ENCODE results near the gene TXNDC15. TPM values are rescaled to one million over a fixed set of nuclear protein-coding genes. Genes with fewer than 3 reads are reported as not detected.
A peak's percentile ranks its signal among the peaks of the same experiment; 100 is the strongest.

Gene TXNDC15
- polyA plus RNA-seq, 3 donors from 2014 or later = 12.9 to 25.3 (median 14.4) TPM

GRCh38 chr5:134913795-134914194 is 39.6 kb downstream of the TXNDC15 start:
- Mint-ChIP-seq H3K9me3 (no peaks in the 10 kb centered on the region), H3K27ac (no peak overlapping the region), H3K4me3 (no peak overlapping the region), H3K36me3 (peaks cover 8 to 14% (median 10%) of the 10 kb centered on the region in 3 donors), H3K4me1 (no peaks in the 10 kb centered on the region), H3K27me3 (ENCODE audit: low read depth in 3 of 3) (no peaks in the 10 kb centered on the region)
- no peak for DNase-seq

GRCh38 chr5:134917070-134917815 is 43.1 kb downstream of the TXNDC15 start:
- Mint-ChIP-seq H3K4me1 (peaks cover 0 to 6% of the 10 kb centered on the region in 2 donors), H3K4me3 (no peak overlapping the region), H3K27ac (no peak overlapping the region), H3K36me3 (peaks cover 6 to 13% (median 9%) of the 10 kb centered on the region in 3 donors), H3K9me3 (no peaks in the 10 kb centered on the region), H3K27me3 (ENCODE audit: low read depth in 3 of 3) (no peaks in the 10 kb centered on the region)
- DNase-seq = no peak

GRCh38 chr5:134918861-134919260 is 44.7 kb downstream of the TXNDC15 start:
- H3K27ac Mint-ChIP-seq = peak overlapping the region in 1 of 6 donors; percentile 39
- DNase-seq = no peak
- no peak overlapping the region for H3K4me3 Mint-ChIP-seq
- H3K36me3 Mint-ChIP-seq = peaks cover 9 to 13% (median 11%) of the 10 kb centered on the region in 3 donors
- no peaks in the 10 kb centered on the region for H3K9me3 Mint-ChIP-seq
- peaks cover 0 to 6% of the 10 kb centered on the region in 2 donors for H3K4me1 Mint-ChIP-seq
- H3K27me3 Mint-ChIP-seq (ENCODE audit: low read depth in 3 of 3) = no peaks in the 10 kb centered on the region

- H3K4me1 Mint-ChIP-seq = peaks cover 0 to 6% of the 10 kb centered on the region in 2 donors
- H3K9me3 Mint-ChIP-seq = no peaks in the 10 kb centered on the region
- H3K27ac Mint-ChIP-seq = peak overlapping the region in 2 of 6 donors; percentile 16 to 17
- H3K4me3 Mint-ChIP-seq = no peak overlapping the region
- peaks cover 8 to 13% (median 9%) of the 10 kb centered on the region in 3 donors for H3K36me3 Mint-ChIP-seq
- no peak for DNase-seq
- H3K27me3 Mint-ChIP-seq (ENCODE audit: low read depth in 3 of 3) = no peaks in the 10 kb centered on the region
Measured at GRCh38 chr5:134920848-134921575, 46.8 kb downstream of the TXNDC15 start.

- H3K9me3 Mint-ChIP-seq = no peaks in the 10 kb centered on the region
- no peak overlapping the region for H3K27ac Mint-ChIP-seq
- peaks cover 0 to 8% (median 8%) of the 10 kb centered on the region in 3 donors for H3K36me3 Mint-ChIP-seq
- H3K27me3 Mint-ChIP-seq (ENCODE audit: low read depth in 3 of 3) = no peaks in the 10 kb centered on the region
- no peak overlapping the region for H3K4me3 Mint-ChIP-seq
- no peak for DNase-seq
- H3K4me1 Mint-ChIP-seq = no peaks in the 10 kb centered on the region
Measured at GRCh38 chr5:134932508-134932907, 58.3 kb downstream of the TXNDC15 start.

- DNase-seq = no peak
- Mint-ChIP-seq H3K36me3 (peaks cover 3 to 8% (median 8%) of the 10 kb centered on the region in 3 donors), H3K9me3 (no peaks in the 10 kb centered on the region), H3K4me3 (no peak overlapping the region), H3K4me1 (no peaks in the 10 kb centered on the region), H3K27me3 (ENCODE audit: low read depth in 3 of 3) (no peaks in the 10 kb centered on the region), H3K27ac (no peak overlapping the region)
Measured at GRCh38 chr5:134934202-134934601, 60.0 kb downstream of the TXNDC15 start.

GRCh38 chr5:134935711-134936602 is 61.8 kb downstream of the TXNDC15 start:
- no peaks in the 10 kb centered on the region for H3K9me3 Mint-ChIP-seq
- no peak for DNase-seq
- H3K4me3 Mint-ChIP-seq = no peak overlapping the region
- H3K27me3 Mint-ChIP-seq (ENCODE audit: low read depth in 3 of 3) = peaks cover 0 to 2% (median 0%) of the 10 kb centered on the region in 3 donors
- H3K27ac Mint-ChIP-seq = peak overlapping the region in 1 of 6 donors; percentile 22
- H3K4me1 Mint-ChIP-seq = no peaks in the 10 kb centered on the region
- peaks cover 4 to 8% (median 6%) of the 10 kb centered on the region in 3 donors for H3K36me3 Mint-ChIP-seq

GRCh38 chr5:134937526-134937925 is 63.4 kb downstream of the TXNDC15 start:
- Mint-ChIP-seq H3K36me3 (peaks cover 5 to 12% (median 10%) of the 10 kb centered on the region in 3 donors), H3K27me3 (ENCODE audit: low read depth in 3 of 3) (peaks cover 0 to 2% (median 0%) of the 10 kb centered on the region in 3 donors), H3K27ac (no peak overlapping the region), H3K4me1 (no peaks in the 10 kb centered on the region), H3K4me3 (no peak overlapping the region), H3K9me3 (no peaks in the 10 kb centered on the region)
- DNase-seq = no peak

- H3K27me3 Mint-ChIP-seq (ENCODE audit: low read depth in 3 of 3) = peaks cover 0 to 2% (median 0%) of the 10 kb centered on the region in 3 donors
- no peak overlapping the region for H3K4me3 Mint-ChIP-seq
- H3K27ac Mint-ChIP-seq = no peak overlapping the region
- H3K4me1 Mint-ChIP-seq = no peaks in the 10 kb centered on the region
- peaks cover 5 to 13% (median 10%) of the 10 kb centered on the region in 3 donors for H3K36me3 Mint-ChIP-seq
- H3K9me3 Mint-ChIP-seq = no peaks in the 10 kb centered on the region
- DNase-seq = no peak
Measured at GRCh38 chr5:134938030-134938429, 63.9 kb downstream of the TXNDC15 start.

- Mint-ChIP-seq H3K36me3 (peaks cover 5 to 16% (median 6%) of the 10 kb centered on the region in 3 donors), H3K9me3 (no peaks in the 10 kb centered on the region), H3K27me3 (ENCODE audit: low read depth in 3 of 3) (peaks cover 0 to 2% (median 0%) of the 10 kb centered on the region in 3 donors), H3K4me3 (no peak overlapping the region), H3K27ac (no peak overlapping the region), H3K4me1 (no peaks in the 10 kb centered on the region)
- DNase-seq = no peak
Measured at GRCh38 chr5:134939500-134939899, 65.3 kb downstream of the TXNDC15 start.

- no peak overlapping the region for H3K4me3 Mint-ChIP-seq
- H3K9me3 Mint-ChIP-seq = no peaks in the 10 kb centered on the region
- H3K27me3 Mint-ChIP-seq (ENCODE audit: low read depth in 3 of 3) = peaks cover 0 to 2% (median 0%) of the 10 kb centered on the region in 3 donors
- H3K27ac Mint-ChIP-seq = no peak overlapping the region
- no peak for DNase-seq
- peaks cover 0 to 13% (median 6%) of the 10 kb centered on the region in 3 donors for H3K36me3 Mint-ChIP-seq
- H3K4me1 Mint-ChIP-seq = no peaks in the 10 kb centered on the region
Measured at GRCh38 chr5:134943547-134943946, 69.4 kb downstream of the TXNDC15 start.

GRCh38 chr5:134944630-134945029 is 70.5 kb downstream of the TXNDC15 start:
- H3K4me3 Mint-ChIP-seq = no peak overlapping the region
- peaks cover 0 to 2% (median 0%) of the 10 kb centered on the region in 3 donors for H3K27me3 Mint-ChIP-seq (ENCODE audit: low read depth in 3 of 3)
- H3K27ac Mint-ChIP-seq = no peak overlapping the region
- peaks cover 0 to 13% (median 6%) of the 10 kb centered on the region in 3 donors for H3K36me3 Mint-ChIP-seq
- H3K4me1 Mint-ChIP-seq = no peaks in the 10 kb centered on the region
- no peaks in the 10 kb centered on the region for H3K9me3 Mint-ChIP-seq
- DNase-seq = no peak

GRCh38 chr5:134945041-134945440 is 70.9 kb downstream of the TXNDC15 start:
- H3K4me1 Mint-ChIP-seq = no peaks in the 10 kb centered on the region
- no peak overlapping the region for H3K4me3 Mint-ChIP-seq
- H3K9me3 Mint-ChIP-seq = no peaks in the 10 kb centered on the region
- no peak overlapping the region for H3K27ac Mint-ChIP-seq
- DNase-seq = no peak
- H3K36me3 Mint-ChIP-seq = peaks cover 0 to 10% (median 6%) of the 10 kb centered on the region in 3 donors
- no peaks in the 10 kb centered on the region for H3K27me3 Mint-ChIP-seq (ENCODE audit: low read depth in 3 of 3)
